Fibroblast of the conjunctiva (primary cell): ENCODE measurements around the gene FGGY.

Experiments used
- DNase-seq: peaks from one replicate; pipeline ENCODE4 v3.0.0-alpha.2; 2010; ENCODE audit warnings: low read depth

Gene FGGY

DNA sequence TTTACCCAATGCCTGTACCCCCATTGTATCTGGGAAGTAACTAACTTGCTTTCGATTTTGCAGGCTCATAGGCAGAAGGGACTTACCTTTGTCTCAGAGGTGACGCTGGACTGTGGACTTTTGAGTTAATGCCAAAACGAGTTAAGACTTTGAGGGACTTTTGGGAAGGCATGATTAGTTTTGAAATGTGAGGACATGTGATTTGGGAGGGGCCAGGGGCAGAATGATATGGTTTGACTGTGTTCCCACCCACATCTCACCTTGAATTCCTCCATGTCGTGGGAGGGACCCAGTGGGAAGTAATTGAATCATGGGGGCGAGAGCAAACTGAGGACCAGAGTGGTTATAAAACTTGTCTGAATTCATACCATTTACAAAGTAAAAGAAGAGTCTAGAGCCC is 440.7 kb downstream of the FGGY start:
- no peak for DNase-seq

DNA sequence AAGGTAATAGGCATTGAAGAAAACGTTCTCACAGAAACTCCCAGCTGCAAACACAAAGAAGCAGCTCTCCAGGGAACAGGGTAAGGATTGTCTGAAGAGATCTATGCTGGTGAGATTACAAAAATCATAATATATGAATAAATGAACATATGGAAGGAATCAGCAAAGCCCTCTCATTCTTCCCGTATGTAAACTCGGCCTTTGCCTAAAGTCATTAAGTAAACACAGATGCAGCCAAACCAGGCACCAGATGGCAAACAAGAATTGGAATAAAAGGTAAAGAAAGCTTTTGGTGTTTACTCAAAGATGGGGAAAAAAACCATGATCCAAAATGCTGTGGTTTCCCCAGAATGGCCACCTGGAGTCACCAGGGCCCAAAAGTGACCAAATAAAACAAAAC is 441.3 kb downstream of the FGGY start:
- DNase-seq, result peak; percentile 81

DNA sequence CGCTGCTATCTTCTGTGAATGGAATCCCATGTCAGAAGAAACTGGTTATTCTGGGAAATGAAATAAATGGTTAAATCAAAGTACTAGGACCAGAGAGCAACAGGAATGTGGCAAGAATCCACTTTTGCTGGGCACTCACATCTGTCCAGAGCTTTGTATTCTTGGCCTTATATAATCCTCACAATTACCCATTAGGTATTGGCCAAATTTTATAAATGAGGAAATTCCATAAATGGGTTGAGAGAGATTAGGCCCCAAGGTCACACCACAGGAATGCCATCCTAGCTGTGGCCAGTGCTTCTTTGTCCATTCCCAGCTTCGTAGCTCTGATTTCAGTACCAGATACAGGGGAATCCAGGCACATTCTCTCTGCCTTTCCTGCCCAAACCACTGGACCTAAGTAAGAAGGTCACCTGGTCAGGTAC is 441.7 kb downstream of the FGGY start:
- DNase-seq, result peak; percentile 70

DNA sequence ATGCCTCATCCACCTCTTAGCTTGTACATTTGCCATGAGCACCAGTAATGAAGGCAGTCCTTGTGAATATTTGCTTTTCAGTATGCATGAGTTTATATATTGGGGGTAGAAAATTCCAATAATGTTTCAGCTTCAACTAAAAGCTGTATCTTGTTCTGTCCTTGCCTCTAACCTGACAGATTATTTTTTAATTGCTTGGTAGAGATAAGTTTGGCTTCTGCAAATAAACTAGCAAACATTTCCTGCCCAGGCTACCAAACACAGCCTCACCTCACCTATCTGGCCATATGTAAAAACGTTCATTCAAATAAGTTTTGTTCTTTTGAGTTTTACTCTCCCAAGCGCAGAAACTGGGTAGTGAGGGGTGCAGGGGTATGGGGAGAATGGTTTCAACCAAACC is 442.2 kb downstream of the FGGY start:
- no peak for DNase-seq

DNA sequence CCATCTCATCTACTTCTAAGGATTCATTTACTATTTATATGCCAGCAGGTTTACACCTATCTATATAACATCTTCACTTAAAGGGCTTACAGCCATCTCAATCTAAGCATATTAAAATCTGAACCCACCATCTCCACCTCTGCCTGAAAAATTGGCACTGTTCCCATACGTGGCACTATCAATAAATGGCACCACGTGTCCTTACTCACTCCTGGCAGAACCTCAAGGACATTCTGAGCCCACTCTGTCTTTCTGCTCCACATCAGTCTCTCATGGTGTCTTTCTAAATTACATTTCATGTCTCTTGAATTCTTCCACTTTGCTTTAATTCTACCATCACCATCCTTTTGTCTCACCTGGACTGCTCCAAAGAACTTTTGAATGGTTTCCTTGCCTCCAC is 445.6 kb downstream of the FGGY start:
- no peak for DNase-seq

DNA sequence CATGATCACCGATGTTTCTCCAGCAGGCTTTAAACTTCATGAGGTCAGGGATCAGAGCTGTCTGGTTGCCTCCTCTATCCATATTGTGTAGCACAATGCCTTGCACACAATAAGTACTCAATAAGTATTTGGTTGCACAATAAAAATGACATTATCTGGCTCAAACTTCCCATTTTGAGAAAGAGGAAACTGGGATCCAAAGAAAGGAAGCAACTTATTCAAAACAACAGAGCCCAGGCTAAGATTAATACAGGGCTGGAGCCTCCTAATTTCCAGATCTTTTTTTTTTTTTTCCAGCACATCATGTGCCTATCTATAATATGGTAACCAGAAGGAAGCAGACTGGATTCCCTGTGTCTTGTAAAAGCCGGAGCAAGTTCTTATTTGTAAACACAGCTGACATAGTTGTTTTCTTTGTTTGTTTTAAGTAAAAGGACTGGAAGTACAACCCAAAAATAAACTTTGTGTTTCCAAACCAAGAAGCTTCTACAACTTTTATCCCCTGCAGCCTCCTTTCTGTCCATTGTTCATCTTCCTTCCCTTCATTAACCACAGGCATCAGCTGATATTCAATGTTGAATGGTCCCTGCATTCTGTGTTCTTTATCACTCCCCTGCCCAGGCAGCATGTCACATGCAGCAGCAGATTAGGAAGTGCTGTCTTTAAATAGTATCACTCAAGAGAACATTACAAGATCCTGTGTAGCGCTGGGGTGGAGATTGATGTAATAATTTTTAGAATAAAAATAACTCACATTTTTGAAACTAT is 446.6 kb downstream of the FGGY start:
- no peak for DNase-seq

DNA sequence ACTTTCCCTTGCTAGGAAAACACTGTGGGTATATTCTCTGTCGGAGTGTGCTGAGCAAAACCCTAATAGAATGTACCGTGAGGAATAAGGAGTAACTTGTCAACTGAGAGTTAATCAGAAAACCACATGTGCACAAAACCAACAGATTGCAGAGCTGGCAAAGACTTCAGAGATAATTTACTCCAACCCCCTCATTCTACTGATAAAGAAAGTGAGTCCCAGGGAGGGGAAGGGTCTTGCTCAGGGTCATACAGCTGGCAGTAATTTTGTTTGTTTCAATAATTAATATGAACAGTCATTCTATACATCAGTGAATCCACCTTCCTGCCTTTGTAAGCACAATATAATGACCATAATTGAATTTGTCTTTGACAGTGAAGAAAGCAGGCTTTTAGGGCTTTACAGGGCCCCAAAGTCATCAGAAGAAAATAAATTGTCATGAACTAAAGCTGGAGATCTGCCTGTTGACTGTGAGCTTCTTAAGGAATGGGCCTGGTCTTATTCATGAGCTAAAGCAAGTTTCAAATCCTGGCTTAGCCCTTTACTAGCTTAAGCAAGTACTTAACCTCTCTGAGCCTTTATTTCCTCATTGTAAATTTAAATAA is 450.6 kb downstream of the FGGY start:
- no peak for DNase-seq

DNA sequence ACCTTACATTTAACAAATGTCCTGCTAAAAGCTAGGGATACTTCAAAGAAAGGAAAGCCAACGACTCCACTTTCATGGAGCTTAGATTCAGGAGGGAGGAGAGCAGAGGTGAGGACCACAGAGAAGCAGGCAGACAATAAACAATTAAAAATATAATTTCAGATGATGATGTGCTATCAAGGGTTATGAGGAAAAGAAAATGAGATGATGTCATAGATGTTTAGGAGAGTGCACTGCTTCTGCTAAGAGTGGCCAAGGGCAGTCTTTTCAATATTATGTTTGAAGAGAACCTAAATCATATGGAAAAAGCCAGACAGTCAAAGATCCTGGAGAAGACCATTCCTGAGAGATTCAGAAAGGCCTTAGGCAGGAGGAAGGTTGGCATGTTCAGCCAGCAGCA is 451.2 kb downstream of the FGGY start:
- DNase-seq, result no peak

DNA sequence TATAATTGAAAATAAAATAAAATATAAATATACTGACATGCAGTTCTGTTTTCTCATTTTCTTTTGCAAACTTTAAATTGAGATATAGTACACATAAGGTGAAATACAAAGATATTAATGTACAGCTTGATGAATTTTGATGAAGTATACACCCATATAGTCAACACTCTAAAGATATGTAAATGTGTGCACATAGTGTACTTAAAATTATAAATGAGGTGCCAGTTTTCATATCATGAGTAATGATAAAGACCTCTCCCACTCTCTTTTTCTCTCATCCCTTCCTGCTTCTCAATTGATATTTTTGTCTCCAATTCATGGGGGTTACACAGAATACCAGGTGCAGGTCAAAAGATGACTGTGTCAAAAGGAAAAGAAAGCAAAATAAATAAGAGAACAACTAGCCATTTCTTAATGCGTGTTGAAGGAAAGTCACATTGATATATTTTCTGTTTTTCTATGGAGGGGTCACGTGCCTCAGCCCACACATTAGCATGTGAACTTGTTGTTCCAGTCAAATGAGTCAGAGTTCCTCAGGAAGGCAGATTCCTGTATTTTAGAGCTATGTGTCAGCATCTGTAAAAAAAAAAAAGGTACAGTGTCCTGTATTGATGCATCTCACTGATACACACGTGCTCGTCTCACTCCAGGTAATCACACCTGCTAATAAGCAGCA is 453.6 kb downstream of the FGGY start:
- peak; percentile 76 for DNase-seq

DNA sequence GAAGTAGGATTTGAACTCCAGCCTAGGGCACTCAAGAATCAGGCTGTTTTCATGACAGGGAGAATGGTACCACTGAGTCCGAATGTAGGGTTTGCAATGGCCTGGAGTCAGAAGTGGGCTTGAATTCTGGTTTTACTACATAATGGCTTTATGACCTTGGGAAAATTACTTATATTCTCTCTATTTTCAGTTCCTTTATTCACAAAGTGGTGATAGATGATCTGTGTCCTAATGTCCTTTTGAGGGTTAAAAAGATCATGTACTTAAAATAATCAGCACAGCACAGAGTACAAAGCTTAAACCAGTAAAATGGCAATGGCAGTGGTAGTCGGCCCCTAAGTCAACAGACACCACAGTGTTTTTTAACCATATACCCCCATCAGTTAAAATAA is 454.1 kb downstream of the FGGY start:
- no peak for DNase-seq

DNA sequence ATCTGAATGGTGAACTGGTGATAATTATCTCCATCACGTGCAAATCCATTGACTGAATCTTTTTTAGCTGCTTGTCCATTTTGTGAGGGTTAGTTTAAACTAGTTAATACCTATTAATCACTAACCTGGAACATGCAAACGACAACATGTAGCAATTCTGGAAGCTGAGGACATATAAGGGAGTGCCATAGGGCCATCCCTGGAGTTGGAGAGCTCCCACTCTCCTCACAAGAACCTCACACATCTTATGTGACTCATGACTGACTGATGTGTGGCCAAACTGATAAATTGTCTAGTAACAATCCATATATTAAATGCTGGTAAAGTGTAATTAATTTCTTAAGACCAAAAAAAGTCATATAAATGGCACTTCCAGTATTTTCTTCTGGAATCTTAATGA is 454.9 kb downstream of the FGGY start:
- DNase-seq, result no peak

DNA sequence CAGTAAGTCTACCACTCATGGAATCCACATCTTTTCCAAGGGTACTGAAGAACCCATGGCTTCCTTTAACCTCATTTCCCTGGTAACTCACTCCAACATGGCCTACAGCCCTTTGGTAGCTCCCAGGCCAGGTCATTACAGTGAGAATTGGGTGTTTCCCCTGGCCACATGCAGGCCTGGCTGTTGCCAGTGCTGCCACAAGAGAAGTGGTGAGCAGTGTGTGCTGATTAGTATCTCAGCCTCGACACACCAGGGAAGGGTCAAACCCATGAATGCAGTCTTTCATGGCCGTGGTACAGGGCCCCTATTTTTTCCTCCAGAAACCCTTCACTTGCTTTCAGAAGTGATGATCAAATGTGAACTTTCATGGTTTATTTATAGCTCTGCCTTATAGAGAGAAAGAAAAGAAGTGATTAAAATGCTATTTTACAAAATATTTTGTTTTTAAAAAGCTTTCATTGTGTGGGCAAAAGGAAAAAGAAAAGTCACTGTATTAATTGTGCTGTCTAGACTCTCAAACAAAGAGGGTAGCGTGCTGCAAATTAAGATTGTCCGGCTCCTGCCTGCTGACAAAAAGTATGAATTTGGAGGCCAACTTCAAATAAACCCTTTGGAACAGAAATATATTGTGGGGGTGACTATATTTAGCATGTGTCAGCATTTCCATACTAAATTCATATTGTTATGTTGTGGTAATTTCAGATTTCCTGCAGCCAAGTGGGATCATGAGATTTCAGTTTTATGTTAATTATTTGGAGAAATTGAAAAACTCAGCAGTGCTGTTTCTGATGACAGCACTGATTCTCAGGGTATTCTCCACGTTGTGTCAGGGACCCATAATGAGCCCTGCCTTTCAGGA is 455.9 kb downstream of the FGGY start:
- no peak for DNase-seq

DNA sequence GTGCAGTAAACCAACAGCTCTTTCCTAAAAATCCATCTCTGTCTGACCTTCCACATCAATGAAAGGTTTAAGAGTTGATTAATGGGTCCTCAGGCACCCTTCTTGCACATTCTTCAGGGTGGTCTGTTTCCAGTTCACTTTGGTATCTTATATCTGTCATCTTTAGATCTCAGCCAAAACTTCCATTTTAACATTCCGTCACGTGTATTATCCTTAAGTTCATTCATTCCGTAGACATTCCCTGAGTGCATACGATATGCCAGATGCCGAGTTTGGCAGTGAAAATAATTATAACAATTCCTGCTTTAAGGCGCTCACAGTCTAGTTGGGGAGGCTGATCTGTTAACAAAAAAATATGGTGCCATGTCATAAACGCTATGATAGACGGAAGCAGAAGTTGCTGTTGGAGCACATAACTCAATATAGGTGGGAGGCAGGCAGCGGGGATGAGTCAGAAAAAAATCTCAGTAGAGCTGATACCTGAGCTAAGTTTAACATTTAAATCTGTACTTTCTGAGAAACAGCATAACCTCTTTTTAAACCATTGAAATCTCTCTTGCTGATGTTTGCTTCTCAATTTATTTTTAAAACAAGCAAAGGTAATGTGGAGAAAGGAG is 458.3 kb downstream of the FGGY start:
- DNase-seq, result no peak

DNA sequence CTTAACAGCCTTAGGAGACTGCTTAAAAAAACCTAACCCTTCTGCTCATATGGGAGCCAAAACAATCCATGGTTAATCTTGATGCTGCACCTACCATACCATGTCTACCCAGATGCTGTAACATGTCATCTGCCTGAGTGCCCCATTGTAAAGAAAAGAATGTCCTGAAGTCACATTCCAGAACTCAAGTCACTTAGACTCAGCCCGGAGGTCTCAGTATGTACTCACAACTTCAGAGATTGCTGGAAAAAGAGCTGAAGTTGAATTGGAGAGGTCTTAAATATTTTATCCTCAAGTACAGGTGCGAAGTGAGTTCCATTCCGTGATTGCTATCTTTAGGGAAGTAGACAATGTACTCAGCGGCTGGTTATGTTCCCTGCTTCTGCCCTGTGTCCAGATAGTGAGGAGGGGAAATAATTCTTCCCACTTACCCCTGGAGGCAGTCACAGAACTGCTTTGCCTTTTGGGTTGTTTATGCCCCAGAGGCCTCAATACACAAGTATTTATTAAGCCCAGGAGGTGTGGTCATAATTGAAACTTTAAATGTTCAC is 460.4 kb downstream of the FGGY start:
- DNase-seq, result no peak

DNA sequence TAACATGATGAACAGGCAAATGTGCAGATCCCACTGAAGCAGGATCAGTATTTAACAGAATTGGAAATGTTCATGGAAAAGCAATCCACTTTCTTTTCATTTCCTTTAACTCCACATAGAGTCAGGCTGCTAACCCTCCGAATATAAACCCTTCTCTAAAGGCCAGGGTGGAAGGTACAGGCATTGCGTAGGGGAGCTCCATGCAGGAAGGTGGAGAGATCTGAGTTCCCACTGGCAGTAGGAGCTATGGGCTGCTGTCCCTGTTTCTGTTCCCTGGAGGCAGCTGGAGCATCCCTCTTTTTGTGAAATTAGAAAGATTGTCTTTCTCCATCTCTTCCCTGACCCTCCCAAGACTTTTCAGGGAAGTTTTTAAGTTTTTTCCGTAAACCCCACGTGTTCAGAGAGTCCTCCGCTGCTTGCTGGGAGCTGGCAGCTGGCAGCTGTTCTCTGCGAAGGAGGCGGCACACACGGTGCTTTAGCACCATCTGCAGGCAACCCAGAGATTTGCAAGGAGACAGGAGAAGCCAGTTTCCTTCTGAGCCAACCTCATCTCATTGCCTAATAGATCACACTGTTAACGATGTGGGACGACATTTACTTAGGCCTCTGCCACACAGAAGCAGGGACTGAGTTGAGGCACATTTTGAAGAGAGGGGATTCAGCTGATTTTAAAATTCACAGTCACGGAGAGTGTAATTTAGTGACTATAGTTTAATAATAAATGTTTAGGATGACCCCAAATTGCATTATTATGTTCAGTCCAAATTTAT is 462.4 kb downstream of the FGGY start:
- DNase-seq, result peak; percentile 85

DNA sequence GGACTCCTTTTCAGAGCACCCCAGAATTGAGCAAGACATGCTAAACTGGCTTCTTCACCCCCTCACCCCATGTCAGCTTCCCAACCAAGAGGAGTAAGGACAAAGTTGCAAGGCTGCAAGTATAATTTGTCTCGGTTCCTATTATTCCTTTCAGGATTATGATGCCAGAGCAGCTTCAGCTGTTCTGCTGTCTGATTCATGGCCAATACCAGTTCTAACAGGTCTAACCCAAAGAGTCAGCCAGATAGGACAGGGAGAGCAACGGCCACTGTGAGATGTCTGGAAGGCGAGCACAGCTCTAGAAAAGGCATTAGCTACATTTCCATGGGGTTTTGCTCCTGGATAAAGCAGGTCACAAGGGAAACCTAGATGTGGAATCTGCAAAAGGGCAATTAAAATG is 464.5 kb downstream of the FGGY start:
- DNase-seq, result no peak

DNA sequence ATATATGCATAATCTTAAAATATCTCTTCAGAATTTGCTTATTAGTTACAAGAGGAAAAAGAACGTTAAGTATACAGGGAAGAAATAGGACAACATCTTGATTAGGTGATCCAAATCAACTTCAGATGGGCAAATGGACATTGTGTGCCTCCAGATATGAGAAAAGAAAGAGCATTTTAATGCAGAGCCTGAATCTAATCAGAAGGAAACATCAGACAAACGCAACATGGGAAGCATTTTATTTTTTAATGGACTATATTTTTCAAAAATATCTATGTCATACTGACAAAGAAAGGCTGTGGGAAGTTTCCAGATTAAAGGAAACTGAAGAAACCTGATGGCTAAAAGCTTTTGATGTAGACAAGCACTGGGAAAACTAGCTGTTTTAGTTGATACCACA is 466.5 kb downstream of the FGGY start:
- DNase-seq, result no peak

DNA sequence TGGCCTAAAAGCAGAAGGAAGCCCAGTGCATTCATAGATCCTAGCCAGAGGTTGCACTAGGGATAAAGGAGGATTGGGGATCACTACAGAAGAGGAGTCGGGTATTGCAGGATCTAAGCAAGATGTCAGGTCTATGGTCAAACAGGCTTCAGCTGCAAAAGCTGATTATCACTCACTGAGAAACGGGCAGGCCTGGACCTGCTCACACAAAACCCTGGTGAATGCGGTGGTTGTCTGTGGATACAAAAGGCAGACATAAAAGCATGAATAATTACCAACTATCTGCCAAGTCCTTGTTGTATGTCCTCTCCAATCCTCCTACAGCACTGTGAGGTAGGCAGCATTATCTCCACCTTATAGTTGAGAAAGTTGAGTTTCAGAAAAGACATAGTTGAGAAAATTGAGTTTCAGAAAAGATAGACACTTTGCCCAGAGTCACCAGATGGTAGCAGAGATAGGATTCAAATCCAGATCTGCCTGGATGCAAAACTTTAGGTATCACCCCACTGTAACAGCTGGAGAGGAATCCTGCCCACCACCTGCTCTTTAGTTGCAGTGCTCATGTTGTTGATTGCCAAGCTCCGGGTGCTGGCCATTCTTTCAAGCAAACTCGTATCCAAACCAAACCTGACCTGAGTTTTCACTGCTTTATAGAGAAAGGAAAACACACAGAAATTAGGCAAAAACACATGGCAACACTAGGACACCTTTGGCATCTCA is 468.3 kb downstream of the FGGY start:
- no peak for DNase-seq

DNA sequence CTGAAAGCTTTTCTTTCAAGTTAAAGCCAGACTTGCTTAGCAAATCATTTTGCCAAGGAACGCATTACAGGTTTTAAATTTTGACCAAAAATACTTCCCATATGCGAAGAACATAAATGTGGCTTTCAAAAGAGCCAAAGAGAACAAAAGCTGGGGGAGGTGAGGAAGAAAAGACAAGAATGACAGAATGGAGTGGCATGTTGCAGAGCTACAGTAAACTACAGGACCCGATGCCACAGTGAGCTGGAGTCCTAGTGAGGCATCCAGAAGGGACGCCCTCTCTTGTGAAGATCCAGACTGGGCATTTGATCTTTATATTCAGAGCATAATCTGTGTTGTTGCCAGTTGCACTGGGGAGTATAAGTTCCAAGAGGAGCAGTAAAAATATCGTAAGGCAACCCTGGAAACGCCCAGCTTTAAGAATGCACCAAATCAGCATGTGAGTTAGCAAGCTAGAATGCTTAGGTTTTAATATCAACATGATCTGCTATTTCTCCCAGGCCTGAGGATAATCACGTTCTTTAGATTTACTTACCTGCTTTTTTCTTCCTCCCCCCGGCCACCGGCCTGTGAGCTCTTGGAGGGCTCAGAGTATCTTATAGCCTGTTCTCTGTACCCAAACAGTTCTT is 469.4 kb downstream of the FGGY start:
- DNase-seq, result no peak

DNA sequence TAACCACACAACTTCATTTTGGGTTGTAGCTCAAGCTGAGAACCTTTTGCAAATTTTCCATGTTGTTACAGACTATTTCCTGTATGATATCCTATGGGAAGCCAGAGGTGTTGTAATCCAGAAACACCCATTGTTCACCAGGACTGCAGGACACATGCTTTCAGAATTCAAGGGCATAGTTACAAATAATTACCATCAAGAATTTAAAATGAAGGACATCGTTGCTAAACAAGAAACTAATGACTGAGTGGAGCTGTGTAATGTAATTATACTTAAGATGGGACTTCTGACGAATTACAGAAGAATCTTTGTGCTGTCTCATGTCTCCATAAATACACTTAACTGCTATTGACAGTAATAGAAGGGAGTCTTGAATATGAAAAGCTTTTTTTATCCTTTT is 470.2 kb downstream of the FGGY start:
- no peak for DNase-seq
